IPS-NIHi7 (cell line): ENCODE measurements around the gene KCNQ1.
A peak's percentile ranks its signal among the peaks of the same experiment; 100 is the strongest.

Experiments used
- DNase-seq: peaks from one replicate; pipeline ENCODE4 v3.0.0; 2012; ENCODE audit warnings: mixed read lengths; ENCODE audit errors: extremely low spot score

Gene KCNQ1

DNA sequence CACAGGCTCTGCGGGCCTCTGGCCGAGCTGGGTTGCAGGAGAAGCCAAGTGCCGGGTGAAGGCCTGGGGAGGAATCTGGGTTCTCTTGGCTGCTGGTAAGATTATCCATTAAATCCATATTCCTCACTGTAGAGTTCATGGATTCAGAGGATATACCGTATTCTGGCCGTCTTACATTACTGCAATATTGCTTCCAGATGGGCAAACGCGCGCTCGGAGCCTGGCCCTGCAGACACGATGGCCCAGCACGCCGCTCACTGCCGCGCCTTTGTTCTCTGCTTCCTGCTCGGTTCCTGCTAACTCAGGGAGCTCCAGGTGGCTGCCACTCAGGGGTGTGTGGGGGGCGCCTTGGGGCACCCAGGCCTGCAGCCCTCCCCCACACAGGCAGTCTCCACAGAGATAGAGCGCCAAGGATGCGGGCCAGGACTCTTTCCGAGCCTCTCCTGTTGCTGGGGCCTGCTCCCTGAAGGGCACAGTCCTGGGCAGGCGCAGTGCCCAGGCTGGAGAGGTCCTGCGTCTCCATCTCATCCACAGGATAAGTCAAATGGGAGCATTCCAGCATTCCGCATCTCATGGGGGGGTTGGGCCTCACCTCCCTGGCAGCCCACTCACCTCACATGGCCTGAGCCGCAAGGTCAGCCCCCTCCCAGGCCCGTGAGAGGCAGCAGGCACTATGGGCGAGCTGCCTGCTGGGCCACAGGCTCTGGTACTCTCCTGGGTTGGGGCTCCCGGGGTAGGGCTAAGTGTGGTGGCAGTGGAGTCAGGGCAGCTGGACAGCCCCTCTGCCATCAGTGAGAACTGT is 269.1 kb downstream of the KCNQ1 start:
- no peak for DNase-seq

- no peak for DNase-seq
These were observed 269.6 kb downstream of the KCNQ1 start for GRCh38 chr11:2714463-2714800.

DNA sequence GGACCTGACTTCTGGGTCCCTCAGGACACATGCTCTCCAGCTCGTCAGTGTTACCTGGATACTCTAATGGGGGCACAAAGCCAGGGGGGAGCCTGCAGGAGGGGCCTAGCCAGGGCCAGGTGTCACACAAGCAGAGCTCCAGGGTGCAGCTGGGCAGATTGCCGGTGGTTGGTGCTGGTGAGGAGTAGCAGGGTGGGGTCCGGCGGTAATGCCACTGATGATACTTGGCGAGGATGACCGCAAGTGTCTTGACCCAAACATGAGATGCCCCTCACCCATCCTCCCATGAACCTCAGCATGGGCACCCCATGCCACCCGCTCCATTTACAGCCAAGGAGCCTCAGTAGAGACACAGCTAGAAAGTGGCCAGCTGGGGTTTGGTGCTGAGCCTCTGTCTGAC is 270.1 kb downstream of the KCNQ1 start:
- no peak for DNase-seq

GRCh38 chr11:2715716-2716350 is 271.0 kb downstream of the KCNQ1 start:
- no peak for DNase-seq

- DNase-seq: no peak
These were observed 271.7 kb downstream of the KCNQ1 start for GRCh38 chr11:2716376-2717095.

- no peak for DNase-seq
These were observed 272.9 kb downstream of the KCNQ1 start for GRCh38 chr11:2717561-2718325.

DNA sequence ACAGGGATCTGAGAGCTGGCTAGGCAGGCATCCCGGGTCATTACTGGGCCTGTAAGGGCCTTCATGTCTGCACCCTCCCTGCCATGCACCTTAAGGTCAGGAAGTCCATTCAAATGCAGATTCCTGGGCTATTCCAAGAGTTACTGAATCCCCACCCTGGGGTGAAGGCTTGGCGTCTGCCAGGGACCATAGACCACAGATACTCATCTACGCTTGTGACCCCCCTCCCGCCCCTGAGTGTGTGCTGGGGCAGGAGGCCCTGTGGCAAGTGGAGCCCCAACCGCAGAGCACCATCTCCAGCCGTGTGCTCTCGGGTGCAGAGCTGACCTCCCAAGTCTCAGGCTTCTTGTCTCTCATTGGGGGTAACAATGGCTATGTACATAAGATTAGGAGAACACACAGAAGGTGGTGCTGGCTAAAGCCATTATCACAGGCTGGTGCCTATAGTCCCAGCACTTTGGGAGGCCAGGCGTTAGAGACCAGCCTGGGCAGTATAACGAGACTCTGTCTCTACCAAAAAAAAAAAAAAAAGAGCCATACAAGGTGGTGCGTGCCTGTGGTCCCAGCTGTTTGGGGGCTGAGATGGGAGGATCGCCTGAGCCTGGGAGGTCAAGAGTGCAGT is 274.1 kb downstream of the KCNQ1 start:
- DNase-seq: no peak

DNA sequence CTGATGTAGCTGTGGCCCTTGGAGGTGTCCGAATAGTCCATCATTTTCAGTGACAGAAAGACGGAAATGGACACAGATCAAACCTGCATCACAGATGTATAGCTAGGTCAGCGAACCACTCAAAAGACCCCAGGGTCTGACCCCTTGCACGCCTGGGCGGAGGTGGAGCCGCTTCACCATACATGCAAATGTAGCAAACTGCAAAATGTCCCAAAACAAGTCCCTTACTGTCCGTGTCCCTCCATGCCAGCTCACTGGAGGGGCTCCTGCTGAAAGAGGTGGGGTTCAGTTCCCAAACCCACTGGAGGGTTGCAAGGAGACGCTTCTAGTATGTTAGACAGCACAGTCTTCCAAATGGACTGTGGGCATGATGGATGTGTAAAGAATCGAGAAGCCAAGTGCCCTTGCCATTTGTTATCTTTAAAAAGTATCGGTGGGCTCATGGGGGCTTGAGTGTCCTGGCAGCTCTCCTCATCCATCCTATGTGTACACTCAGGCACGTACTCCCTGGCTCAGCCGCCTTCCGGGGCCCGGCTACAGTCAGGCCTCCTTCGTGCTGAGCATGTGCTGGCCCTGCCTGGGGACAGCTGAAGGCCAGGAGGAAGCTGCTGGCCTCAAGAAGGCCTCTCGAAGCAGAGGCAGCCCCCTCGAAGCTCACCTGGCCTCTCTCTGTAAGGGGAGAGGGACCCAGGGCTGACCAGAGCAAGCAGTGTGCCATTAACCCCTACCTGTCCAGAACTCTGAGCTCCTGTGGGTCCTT is 275.2 kb downstream of the KCNQ1 start:
- DNase-seq: no peak

DNA sequence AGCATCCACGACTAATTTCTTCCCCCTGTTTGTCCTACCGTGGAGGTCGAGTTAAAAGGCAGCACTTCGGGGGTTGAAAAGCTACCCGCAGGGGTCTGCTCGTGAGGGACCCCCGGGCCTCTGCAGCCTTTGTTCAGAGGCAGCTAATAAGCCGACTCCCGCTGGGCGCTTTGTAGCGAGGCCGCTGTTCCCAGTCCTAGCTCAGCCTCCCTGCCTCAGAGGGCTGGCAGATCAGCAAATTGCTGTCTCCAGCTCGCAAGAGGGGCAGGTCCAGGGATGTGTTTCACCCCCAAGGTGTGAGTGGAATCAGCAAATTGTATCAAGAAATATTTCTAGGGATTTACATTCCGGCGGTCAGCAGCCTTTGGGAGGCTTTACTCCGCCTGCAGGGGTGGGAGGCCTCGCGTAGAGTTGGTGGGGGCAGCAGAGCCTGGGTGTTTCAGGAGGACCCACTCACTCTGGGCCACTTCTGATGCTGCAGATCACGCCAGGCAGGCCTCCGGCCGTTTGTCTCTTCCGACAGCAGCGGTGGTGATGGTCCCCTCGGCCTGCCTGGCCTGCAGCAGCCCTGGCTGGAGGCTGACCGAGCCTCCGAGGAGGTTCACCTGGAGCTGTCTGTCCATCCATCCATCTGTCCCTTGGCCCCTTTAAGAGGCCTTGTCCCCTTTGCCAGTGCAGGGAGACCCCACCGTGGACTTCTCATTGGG is 276.6 kb downstream of the KCNQ1 start:
- DNase-seq: peak; percentile 75

- DNase-seq: no peak
These were observed 278.1 kb downstream of the KCNQ1 start for GRCh38 chr11:2722955-2723354.

- no peak for DNase-seq
These were observed 279.3 kb downstream of the KCNQ1 start for GRCh38 chr11:2724104-2724503.

GRCh38 chr11:2724653-2725367 is 280.0 kb downstream of the KCNQ1 start:
- no peak for DNase-seq

- DNase-seq: no peak
These were observed 280.8 kb downstream of the KCNQ1 start for GRCh38 chr11:2725368-2726300.

- no peak for DNase-seq
These were observed 282.2 kb downstream of the KCNQ1 start for GRCh38 chr11:2726964-2727363.

DNA sequence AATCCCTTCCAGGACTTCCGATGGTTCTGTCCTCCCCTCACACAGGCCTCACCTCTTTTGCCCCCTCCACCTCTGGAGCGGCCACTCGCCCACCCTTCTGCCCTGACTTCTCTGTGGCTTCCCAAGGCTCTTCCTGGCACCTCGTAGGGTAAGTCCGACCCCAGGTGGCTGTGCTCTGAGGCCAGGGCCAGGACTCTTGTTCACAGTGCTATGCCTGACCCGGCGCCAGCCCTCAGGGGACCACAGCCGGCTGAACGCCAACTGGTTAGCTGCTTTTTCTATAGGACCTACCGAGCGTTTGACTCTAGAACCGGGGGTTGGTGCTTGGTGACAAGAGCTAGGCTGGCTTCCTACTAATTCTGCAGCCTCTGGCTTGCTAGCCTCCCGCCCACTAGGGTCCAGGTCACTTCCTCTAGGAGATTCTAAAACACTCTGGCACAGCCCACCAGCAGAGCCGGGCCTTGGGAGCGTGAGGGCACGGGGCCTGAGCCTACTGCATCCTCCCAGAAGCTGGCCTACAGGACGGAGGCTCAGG is 283.4 kb downstream of the KCNQ1 start:
- no peak for DNase-seq

GRCh38 chr11:2728663-2729332 is 284.0 kb downstream of the KCNQ1 start:
- no peak for DNase-seq

GRCh38 chr11:2729841-2730240 is 285.0 kb downstream of the KCNQ1 start:
- DNase-seq: no peak
